ENCODE data around the gene DYNC2I2.
A peak's percentile ranks its signal among the peaks of the same experiment; 100 is the strongest.

Gene DYNC2I2

DNA sequence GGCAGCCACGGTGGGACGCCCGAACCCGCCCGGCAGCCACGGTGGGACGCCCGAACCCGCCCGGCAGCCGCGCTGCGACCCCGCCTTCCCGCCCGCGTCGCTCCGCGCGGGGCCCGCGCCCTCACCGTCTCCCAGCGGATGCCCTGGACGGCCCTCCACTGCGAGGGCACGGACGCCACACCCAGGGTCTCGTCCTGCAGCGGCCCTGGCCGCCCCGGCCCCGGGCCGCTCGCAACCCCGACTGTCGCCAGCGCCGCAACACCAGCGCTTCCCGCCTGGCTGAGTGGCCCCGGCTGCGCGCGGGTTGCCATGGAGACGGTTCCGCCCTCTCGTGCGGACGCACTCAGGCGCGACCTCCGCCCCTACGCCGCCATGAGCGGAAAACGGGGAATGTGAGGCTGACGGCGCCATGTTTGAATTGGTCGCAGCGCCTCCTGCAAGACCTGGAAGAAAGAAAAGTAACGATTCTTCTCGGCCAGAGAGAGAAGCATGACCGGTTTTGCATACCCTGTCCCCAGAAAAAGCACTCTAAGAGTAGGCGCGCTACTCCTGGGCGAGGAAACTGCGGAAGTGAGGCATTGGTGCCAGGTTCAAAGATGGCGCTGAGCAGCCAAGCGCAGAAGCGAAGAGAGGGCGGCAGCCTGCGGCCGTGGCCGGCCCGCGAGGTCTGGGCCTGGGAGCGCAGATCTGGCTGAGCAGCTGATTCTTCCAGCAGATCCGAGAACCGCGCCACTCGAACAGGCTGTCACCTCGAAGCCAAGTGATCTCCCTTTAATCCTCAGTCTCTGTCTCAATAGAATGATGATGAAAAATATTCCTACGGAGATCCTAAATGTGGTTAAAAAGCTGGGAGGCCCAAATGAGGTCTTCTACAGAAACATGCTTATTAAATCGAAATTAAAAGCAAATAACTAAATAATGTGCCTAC lies at the start of gene DYNC2I2:
DYNC2I2 (minus strand) TSS at position 432 of the 928 bp plus-strand sequence; CDS start at position 311, 121 bp downstream.
- TF ChIP-seq CTCF (IDR thresholded peaks at IDR 0.05; ENCODE audit: control insufficient read depth, insufficient read depth, low read depth, low read length, missing control alignments), result no peak
- H3K4me3 ChIP-seq (ENCODE audit: control insufficient read depth, low read depth, low read length), result peak within 1 kb of the TSS; percentile 49
- peak; percentile 67 for DNase-seq (ENCODE audit: low read depth)

DNA sequence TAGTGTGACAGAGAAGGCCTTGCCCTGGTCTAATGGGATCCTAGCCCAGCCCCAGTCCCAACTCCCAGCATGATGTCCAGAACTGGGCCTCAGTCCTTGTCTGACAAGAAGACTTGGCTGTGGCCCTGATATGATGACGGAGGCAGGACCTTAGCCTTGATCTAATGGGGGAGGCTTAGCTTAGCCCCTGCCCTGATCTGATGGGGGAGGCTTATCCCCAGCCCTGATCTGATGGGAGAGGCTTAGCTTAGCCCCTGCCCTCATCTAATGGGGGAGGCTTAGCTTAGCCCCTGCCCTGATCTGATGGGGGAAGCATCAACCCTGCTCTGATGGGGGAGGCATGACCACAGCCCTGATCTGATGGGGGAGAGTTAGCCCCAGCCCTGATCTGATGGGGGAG lies 49.4 kb upstream of the DYNC2I2 start:
- no peak overlapping the region for H3K4me3 ChIP-seq (ENCODE audit: control insufficient read depth, low read depth, low read length)
- TF ChIP-seq CTCF (IDR thresholded peaks at IDR 0.05; ENCODE audit: control insufficient read depth, insufficient read depth, low read depth, low read length, missing control alignments), result no peak
- DNase-seq (ENCODE audit: low read depth), result no peak

DNA sequence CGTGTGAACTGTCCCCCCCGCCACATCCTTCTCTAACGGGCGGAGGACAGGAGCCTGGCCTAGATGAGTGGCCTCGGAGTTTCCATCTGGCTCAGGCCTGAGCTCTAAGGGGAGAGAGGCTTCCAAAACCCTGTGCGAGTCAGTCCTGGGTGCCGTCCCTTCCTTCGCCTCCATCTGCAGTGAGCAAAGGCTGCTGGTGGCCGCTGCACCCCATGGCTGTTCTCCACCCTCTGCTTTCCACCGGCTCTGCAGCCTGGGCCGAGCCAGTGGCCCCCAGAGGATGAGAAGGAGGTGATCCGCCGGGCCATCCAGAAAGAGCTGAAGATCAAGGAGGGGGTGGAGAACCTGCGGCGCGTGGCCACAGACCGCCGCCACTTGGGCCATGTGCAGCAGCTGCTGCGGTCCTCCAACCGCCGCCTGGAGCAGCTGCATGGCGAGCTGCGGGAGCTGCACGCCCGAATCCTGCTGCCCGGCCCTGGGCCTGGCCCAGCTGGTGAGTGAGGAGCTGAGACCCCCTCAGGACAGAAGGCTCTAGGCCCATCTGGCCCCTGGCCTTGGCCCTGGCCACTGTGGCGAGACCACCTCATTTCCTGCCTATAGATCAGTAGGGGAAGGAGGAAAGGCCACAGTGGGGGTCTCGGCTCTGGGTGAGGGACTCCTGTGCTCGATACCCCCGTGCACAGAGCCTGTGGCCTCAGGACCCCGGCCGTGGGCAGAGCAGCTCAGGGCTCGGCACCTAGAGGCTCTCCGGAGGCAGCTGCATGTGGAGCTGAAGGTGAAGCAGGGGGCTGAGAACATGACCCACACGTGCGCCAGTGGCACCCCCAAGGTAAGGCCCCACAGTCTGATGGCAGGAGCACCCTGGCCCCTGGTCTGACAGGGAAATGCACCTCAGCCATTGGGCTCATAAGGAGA lies 48.7 kb upstream of the DYNC2I2 start:
- TF ChIP-seq CTCF (IDR thresholded peaks at IDR 0.05; ENCODE audit: control insufficient read depth, insufficient read depth, low read depth, low read length, missing control alignments), result no peak
- H3K4me3 ChIP-seq (ENCODE audit: control insufficient read depth, low read depth, low read length), result no peak overlapping the region
- no peak for DNase-seq (ENCODE audit: low read depth)

DNA sequence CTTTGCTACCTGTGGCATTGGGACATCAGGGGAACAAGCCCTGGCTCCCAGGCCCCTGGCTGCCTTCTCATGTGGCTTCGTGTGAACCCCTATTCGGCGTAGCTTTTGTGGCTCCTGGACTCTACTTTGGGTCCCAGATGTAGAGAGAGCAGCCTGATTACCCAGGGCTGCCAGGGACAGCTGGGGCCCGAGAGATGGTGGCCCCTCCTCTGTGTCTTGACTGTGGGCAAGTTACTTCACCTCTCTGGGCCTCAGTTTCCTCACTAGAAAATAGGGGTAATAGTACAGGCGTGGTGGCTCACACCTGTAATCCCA lies 47.7 kb upstream of the DYNC2I2 start:
- TF ChIP-seq CTCF (IDR thresholded peaks at IDR 0.05; ENCODE audit: control insufficient read depth, insufficient read depth, low read depth, low read length, missing control alignments), result no peak
- DNase-seq (ENCODE audit: low read depth), result no peak
- no peak overlapping the region for H3K4me3 ChIP-seq (ENCODE audit: control insufficient read depth, low read depth, low read length)

DNA sequence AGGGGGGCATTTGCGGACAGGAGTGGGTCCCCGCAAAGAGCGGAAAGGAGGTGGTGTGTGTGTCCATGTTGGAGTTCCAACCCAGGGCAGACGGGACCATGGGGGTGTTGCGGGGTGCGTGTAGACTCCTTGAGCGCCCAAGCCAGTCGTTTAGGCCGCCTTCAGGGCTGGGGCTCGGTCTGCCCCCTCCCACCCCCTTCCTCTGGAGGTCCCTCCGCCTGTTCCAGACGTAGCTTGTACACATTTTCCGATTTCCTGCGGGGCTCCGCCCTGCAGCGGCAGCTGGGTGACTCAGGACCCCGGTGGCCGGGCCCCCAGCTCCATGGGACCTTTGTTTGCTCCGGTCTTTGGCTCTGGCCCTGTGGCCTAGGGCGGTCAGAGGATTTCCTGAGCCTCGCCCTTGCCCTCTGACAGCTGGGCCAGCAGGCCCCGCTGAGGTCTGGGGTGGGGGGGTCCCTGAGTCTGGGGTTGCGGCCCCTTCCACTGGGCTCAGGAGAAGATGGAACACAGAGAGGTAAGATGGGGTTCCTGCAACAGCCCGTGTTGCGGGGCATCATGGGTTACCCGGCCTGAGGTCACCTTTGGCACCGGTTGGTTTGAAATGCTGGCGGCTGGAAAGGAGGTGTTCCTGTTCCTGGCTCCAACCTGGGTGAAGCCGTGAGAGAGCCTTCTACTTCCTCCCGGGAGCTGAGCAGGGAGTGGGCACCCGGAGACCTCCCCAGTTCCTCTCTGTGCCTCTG lies 47.1 kb upstream of the DYNC2I2 start:
- no peak for DNase-seq (ENCODE audit: low read depth)
- no peak for TF ChIP-seq CTCF (IDR thresholded peaks at IDR 0.05; ENCODE audit: control insufficient read depth, insufficient read depth, low read depth, low read length, missing control alignments)
- H3K4me3 ChIP-seq (ENCODE audit: control insufficient read depth, low read depth, low read length), result peak overlapping the region; percentile 63; the same call in 1 of the 2 replicates

Measured in AG09309 (cell line).